Caco-2 (cell line): ENCODE measurements around the gene CDKN2AIPNL. TPM values are rescaled to one million over a fixed set of nuclear protein-coding genes. Genes with fewer than 3 reads are reported as not detected.

Experiments
- BruUV-seq: library from RNA; stranded (reverse); fragments of 400-500 nt; replicated peaks from 2 replicates; lab custom pipeline; 2021; lab: Mats Ljungman, UMichigan
- CTCF ChIA-PET: fragments of 300-600 bp; sonication (Branson Sonifier 250); formaldehyde crosslinking; loops from one replicate; lab custom pipeline; 2022; ENCODE audit warnings: antibody characterized with exemption; lab: Charles Lee
- POLR2A ChIA-PET: fragments of 300-600 bp; sonication (Branson Sonifier 250); formaldehyde crosslinking; loops from one replicate; lab custom pipeline; 2022; ENCODE audit warnings: antibody characterized with exemption; lab: Charles Lee
- DNase-seq, 2 experiments: peaks; one replicate each; pipeline versions ENCODE4 v3.0.0 to v3.0.0-alpha.2; 2020 to 2022
- H3K27me3 ChIP-seq: replicated peaks from 2 replicates; pipeline ENCODE4 v1.6.0; 2011; ENCODE audit warnings: low read length; ENCODE audit not compliant: control insufficient read depth, insufficient read depth
- H3K36me3 ChIP-seq: 2 replicates; pipeline ENCODE4 v1.5.1; 2011; ENCODE audit warnings: low read length; ENCODE audit not compliant: control insufficient read depth, insufficient read depth
- H3K4me1 ChIP-seq: fragments of 250-450 bp; sonication (Bioruptor Pico); 2 replicates; pipeline ENCODE4 v1.5.1; 2020; ENCODE audit warnings: mild to moderate bottlenecking
- H3K4me3 ChIP-seq: 2 replicates; pipeline ENCODE4 v1.5.1; 2011; ENCODE audit warnings: low read depth, mild to moderate bottlenecking, control low read depth, low read length
- H3K9me3 ChIP-seq: fragments of 250-450 bp; sonication (Bioruptor Pico); 2 replicates; pipeline ENCODE4 v1.5.1; 2020; ENCODE audit warnings: mild to moderate bottlenecking, moderate library complexity
- H3K27ac Mint-ChIP-seq: one replicate; pipeline ENCODE4 v1.8.0; 2022; ENCODE audit warnings: mixed read lengths; ENCODE audit not compliant: unreplicated experiment
- H3K27me3 Mint-ChIP-seq: one replicate; pipeline ENCODE4 v1.8.0; 2022; ENCODE audit warnings: mixed read lengths; ENCODE audit not compliant: insufficient read depth, unreplicated experiment
- H3K36me3 Mint-ChIP-seq: one replicate; pipeline ENCODE4 v1.8.0; 2022; ENCODE audit warnings: mild to moderate bottlenecking, mixed read lengths; ENCODE audit not compliant: insufficient read depth, unreplicated experiment
- H3K4me1 Mint-ChIP-seq: one replicate; pipeline ENCODE4 v1.8.0; 2022; ENCODE audit warnings: low read depth, mixed read lengths; ENCODE audit not compliant: unreplicated experiment
- H3K4me3 Mint-ChIP-seq: one replicate; pipeline ENCODE4 v1.8.0; 2022; ENCODE audit warnings: mild to moderate bottlenecking, moderate library complexity, mixed read lengths; ENCODE audit not compliant: unreplicated experiment
- H3K9me3 Mint-ChIP-seq: one replicate; pipeline ENCODE4 v1.8.0; 2022; ENCODE audit warnings: mixed read lengths; ENCODE audit not compliant: unreplicated experiment
- intact Hi-C: fragments of 100-400 bp; cut with micrococcal nuclease; formaldehyde crosslinking; loops from one replicate; pipeline ENCODE4 v1.10.0; 2022; ENCODE audit not compliant: unreplicated experiment
- total RNA-seq: library from RNA; stranded (reverse); gene quantifications from 2 replicates; pipeline ENCODE4 v1.2.3, GENCODE V29; 2022
- TF ChIP-seq, protein P1 (sequence below), 2 experiments: fragments of 200-600 bp in 1 of 2; IDR thresholded peaks; 1 replicate in 1 of 2; 2 replicates in 1 of 2; pipeline versions ENCODE4 v1.5.1 to v1.8.0; 2011 to 2022; ENCODE audit warnings: antibody characterized with exemption in 1 of 2, control low read depth in 1 of 2, inconsistent platforms in 1 of 2, low read depth in 1 of 2, low read length in 1 of 2, mild to moderate bottlenecking in 1 of 2, moderate library complexity in 1 of 2; ENCODE audit not compliant: insufficient read depth in 1 of 2, severe bottlenecking in 1 of 2, unreplicated experiment in 1 of 2

The CDKN2AIPNL gene
- total RNA-seq, 1 experiment from 2014 or later: 53.2 TPM

DNA sequence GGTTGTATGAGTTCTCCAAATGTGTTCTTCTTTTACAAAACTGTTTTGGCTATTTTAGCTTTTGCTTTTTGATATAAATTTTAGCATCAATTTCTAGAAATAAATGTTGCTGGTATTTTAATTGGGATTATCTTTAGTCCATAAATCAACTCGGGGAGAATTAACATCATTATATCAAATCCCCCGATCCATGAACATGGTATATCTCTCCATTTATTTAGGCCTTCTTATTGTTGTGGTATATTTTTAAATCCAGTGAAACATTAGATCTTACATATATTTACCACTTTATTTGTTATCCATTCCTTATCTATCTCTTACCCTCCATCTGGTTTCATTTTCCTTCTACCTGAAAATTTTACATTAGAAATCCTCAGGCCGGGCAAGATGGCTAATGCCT is 7.3 kb upstream of the CDKN2AIPNL start:
- no TSS peak for BruUV-seq
- no peak overlapping the region for H3K4me3 ChIP-seq
- no peak overlapping the region for H3K4me3 Mint-ChIP-seq
- peaks cover 11% of the 10 kb centered on the region for H3K9me3 Mint-ChIP-seq
- ChIA-PET CTCF (no interaction called here), POLR2A (no interaction called here)
- H3K27ac Mint-ChIP-seq: no peak overlapping the region
- peaks cover 21% of the 10 kb centered on the region for H3K9me3 ChIP-seq
- H3K36me3 Mint-ChIP-seq: peaks cover 11% of the 10 kb centered on the region
- H3K27me3 ChIP-seq: no peaks in the 10 kb centered on the region
- no peak for DNase-seq
- H3K4me1 Mint-ChIP-seq: peaks cover 15% of the 10 kb centered on the region
- TF ChIP-seq, protein P1, sequence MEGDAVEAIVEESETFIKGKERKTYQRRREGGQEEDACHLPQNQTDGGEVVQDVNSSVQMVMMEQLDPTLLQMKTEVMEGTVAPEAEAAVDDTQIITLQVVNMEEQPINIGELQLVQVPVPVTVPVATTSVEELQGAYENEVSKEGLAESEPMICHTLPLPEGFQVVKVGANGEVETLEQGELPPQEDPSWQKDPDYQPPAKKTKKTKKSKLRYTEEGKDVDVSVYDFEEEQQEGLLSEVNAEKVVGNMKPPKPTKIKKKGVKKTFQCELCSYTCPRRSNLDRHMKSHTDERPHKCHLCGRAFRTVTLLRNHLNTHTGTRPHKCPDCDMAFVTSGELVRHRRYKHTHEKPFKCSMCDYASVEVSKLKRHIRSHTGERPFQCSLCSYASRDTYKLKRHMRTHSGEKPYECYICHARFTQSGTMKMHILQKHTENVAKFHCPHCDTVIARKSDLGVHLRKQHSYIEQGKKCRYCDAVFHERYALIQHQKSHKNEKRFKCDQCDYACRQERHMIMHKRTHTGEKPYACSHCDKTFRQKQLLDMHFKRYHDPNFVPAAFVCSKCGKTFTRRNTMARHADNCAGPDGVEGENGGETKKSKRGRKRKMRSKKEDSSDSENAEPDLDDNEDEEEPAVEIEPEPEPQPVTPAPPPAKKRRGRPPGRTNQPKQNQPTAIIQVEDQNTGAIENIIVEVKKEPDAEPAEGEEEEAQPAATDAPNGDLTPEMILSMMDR (IDR thresholded peaks at IDR 0.05; ENCODE audit: insufficient read depth in 1 of 2, low read depth in 1 of 2, low read length in 1 of 2, severe bottlenecking in 1 of 2, unreplicated experiment in 1 of 2): no peak
- H3K36me3 ChIP-seq: no peaks in the 10 kb centered on the region
- intact Hi-C loops: no loop called here
- H3K4me1 ChIP-seq: peaks cover 53% of the 10 kb centered on the region
- H3K27me3 Mint-ChIP-seq: no peaks in the 10 kb centered on the region

DNA sequence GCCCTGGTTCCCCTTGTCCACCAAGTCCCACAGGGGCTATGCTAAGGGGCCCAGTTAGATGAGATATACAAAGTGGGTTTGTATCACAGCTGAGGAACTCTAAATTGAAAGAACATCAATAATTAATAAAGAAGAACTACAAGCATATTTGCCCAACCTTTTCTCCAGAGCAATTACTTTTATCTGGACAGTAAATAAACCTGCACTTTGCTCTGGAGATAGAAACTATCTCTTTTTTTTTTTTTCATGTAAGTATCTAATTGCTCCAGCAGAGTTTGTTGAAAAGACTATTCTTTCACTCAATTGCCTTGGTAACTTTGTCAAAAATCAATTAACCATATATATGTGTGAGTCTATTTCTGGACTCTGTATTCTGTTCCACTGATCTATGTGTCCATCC is 6.0 kb upstream of the CDKN2AIPNL start:
- H3K4me3 Mint-ChIP-seq: no peak overlapping the region
- DNase-seq: no peak
- no peaks in the 10 kb centered on the region for H3K27me3 Mint-ChIP-seq
- H3K4me1 Mint-ChIP-seq: peaks cover 17% of the 10 kb centered on the region
- TF ChIP-seq, protein P1 (IDR thresholded peaks at IDR 0.05; ENCODE audit: insufficient read depth in 1 of 2, low read depth in 1 of 2, low read length in 1 of 2, severe bottlenecking in 1 of 2, unreplicated experiment in 1 of 2): no peak
- CTCF ChIA-PET: interaction anchor here (0.6 to 1.0 kb wide), 2 partner anchors 11 to 156 kb away, joined by 3 read pairs; no protein-coding TSS in a partner anchor
- H3K4me1 ChIP-seq: peaks cover 59% of the 10 kb centered on the region
- intact Hi-C loops: no loop called here
- peaks cover 11% of the 10 kb centered on the region for H3K9me3 Mint-ChIP-seq
- BruUV-seq: no TSS peak
- POLR2A ChIA-PET: interaction anchor here (0.7 kb wide), 1 partner anchor 428 kb away, joined by 4 read pairs; no protein-coding TSS in a partner anchor
- H3K4me3 ChIP-seq: no peak overlapping the region
- H3K36me3 Mint-ChIP-seq: peaks cover 11% of the 10 kb centered on the region
- no peaks in the 10 kb centered on the region for H3K36me3 ChIP-seq
- H3K27me3 ChIP-seq: no peaks in the 10 kb centered on the region
- H3K9me3 ChIP-seq: peaks cover 21% of the 10 kb centered on the region
- peak overlapping the region; percentile 84 for H3K27ac Mint-ChIP-seq

DNA sequence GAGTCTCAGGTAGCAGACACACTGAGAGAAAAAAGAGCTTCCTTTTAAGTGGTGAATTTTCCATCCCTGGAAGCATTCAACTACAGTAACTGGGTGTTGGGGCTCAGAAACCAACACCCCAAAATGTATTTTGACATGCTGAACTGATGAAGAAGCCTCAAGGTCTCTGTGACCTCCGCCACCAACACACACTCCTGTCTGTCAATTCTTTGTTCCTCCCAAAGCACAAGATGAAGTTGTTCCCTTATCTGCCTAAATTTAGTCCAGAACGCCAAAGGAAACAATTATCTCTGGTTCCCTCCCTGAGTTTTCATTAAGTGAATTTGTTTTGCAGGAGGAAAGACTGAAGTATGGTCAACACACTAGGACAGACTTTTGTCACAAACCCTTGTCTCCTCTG is 1.4 kb upstream of the CDKN2AIPNL start:
- POLR2A ChIA-PET: no interaction called here
- no TSS peak for BruUV-seq
- peak overlapping the region; percentile 35 for H3K27ac Mint-ChIP-seq
- H3K27me3 Mint-ChIP-seq: no peaks in the 10 kb centered on the region
- TF ChIP-seq, protein P1 (IDR thresholded peaks at IDR 0.05; ENCODE audit: insufficient read depth in 1 of 2, low read depth in 1 of 2, low read length in 1 of 2, severe bottlenecking in 1 of 2, unreplicated experiment in 1 of 2): no peak
- no peaks in the 10 kb centered on the region for H3K9me3 ChIP-seq
- no peaks in the 10 kb centered on the region for H3K9me3 Mint-ChIP-seq
- peaks cover 16% of the 10 kb centered on the region for H3K4me1 Mint-ChIP-seq
- intact Hi-C loops: no loop called here
- H3K4me3 Mint-ChIP-seq: peak overlapping the region; percentile 98
- H3K4me3 ChIP-seq: no peak overlapping the region
- peaks cover 1% of the 10 kb centered on the region; the same call in 1 of the 2 replicates for H3K36me3 ChIP-seq
- no peak for DNase-seq
- H3K36me3 Mint-ChIP-seq: peaks cover 34% of the 10 kb centered on the region
- no peaks in the 10 kb centered on the region for H3K27me3 ChIP-seq
- peaks cover 61% of the 10 kb centered on the region for H3K4me1 ChIP-seq
- CTCF ChIA-PET: interaction anchor here (0.6 to 0.7 kb wide), 2 partner anchors 99 to 114 kb away, joined by 4 read pairs; no protein-coding TSS in a partner anchor
